GM12878 (cell line): ENCODE data around the gene TREML1. TPM values are rescaled to one million over a fixed set of nuclear protein-coding genes. Genes with fewer than 3 reads are reported as not detected.

Experiments used
- ATAC-seq: fragments of 200-7000 bp; cut with Tn5 transposase; 3 replicates; pipeline ENCODE4 v1.9.1; 2020; ENCODE audit warnings: mild to moderate bottlenecking, moderate library complexity
- BruUV-seq: library from RNA; stranded (reverse); fragments of 400-500 nt; replicated peaks from 2 replicates; lab custom pipeline; 2021; lab: Mats Ljungman, UMichigan
- CTCF ChIA-PET: fragments of 300-600 bp; sonication (Branson Sonifier 250); formaldehyde crosslinking; extraction: SDS; loops from one replicate; lab custom pipeline; 2021; ENCODE audit warnings: inconsistent platforms; lab: Yijun Ruan, JAX
- POLR2A ChIA-PET: fragments of 350-600 bp; formaldehyde crosslinking; extraction: SDS; loops from one replicate; lab custom pipeline; 2021; ENCODE audit warnings: inconsistent platforms; lab: Charles Lee
- RAD21 ChIA-PET: fragments of 300-600 bp; sonication (Branson Sonifier 250); formaldehyde crosslinking; loops from one replicate; lab custom pipeline; 2023; ENCODE audit warnings: antibody characterized with exemption; ENCODE audit not compliant: unreplicated experiment; lab: Charles Lee
- SMC1A ChIA-PET: fragments of 300-600 bp; sonication (Branson Sonifier 250); formaldehyde crosslinking; loops from one replicate; lab custom pipeline; 2023; ENCODE audit not compliant: unreplicated experiment, uncharacterized antibody; lab: Charles Lee
- DNase-seq: peaks from one replicate; pipeline ENCODE4 v3.0.0-alpha.2; 2011; ENCODE audit warnings: low read depth, low spot score
- FAIRE-seq: peaks from 3 replicates; lab custom pipeline; 2011; peaks lifted over from hg19 to GRCh38; lab: Jason Lieb, UNC
- H2AFZ ChIP-seq: 2 replicates; pipeline ENCODE4 v1.6.0; 2011; ENCODE audit warnings: low read depth, low read length, control low read depth; ENCODE audit not compliant: control insufficient read depth
- H3K27ac ChIP-seq: 2 replicates; pipeline ENCODE4 v1.5.1; 2011; ENCODE audit warnings: control low read depth; ENCODE audit not compliant: control insufficient read depth, insufficient read depth
- H3K27me3 ChIP-seq, 2 experiments: replicated peaks in 1 of 2; 2 replicates each; pipeline versions ENCODE4 v1.6.0 to v1.6.1; 2011; ENCODE audit warnings: low read length in 1 of 2; ENCODE audit not compliant: control insufficient read depth in 2 of 2, insufficient read depth in 2 of 2
- H3K36me3 ChIP-seq, 2 experiments: 2 replicates each; pipeline ENCODE4 v1.5.1; 2011; ENCODE audit warnings: low read length in 1 of 2; ENCODE audit not compliant: control insufficient read depth in 2 of 2, insufficient read depth in 2 of 2
- H3K4me1 ChIP-seq: 2 replicates; pipeline ENCODE4 v1.6.1; 2011; ENCODE audit warnings: mild to moderate bottlenecking, low read length, moderate library complexity, mixed read lengths; ENCODE audit not compliant: control insufficient read depth, insufficient read depth
- H3K4me2 ChIP-seq: 2 replicates; pipeline ENCODE4 v1.6.0; 2011; ENCODE audit warnings: control low read depth; ENCODE audit not compliant: control insufficient read depth, insufficient read depth
- H3K4me3 ChIP-seq: fragments of 200-600 bp; sonication (generic); 2 replicates; pipeline ENCODE4 v1.5.1; 2016
- H3K79me2 ChIP-seq: 2 replicates; pipeline ENCODE4 v1.6.0; 2011; ENCODE audit warnings: low read length; ENCODE audit not compliant: control insufficient read depth, insufficient read depth
- H3K9ac ChIP-seq: 2 replicates; pipeline ENCODE4 v1.8.0; 2011; ENCODE audit warnings: low read length, control low read depth, mixed read lengths; ENCODE audit not compliant: control insufficient read depth, insufficient read depth
- H3K9me3 ChIP-seq: replicated peaks from 3 replicates; pipeline ENCODE4 v1.5.1; 2011; ENCODE audit warnings: mild to moderate bottlenecking, low read length; ENCODE audit not compliant: control insufficient read depth, insufficient read depth
- H4K20me1 ChIP-seq: 2 replicates; pipeline ENCODE4 v1.6.0; 2011; ENCODE audit not compliant: control insufficient read depth, insufficient read depth
- BHLHE40 ChIP-seq, 2 experiments: fragments of 450-650 bp in 1 of 2; IDR thresholded peaks; 2 replicates each; pipeline ENCODE4 v1.6.1; 2011 to 2017; ENCODE audit warnings: low read depth in 2 of 2, borderline replicate concordance in 1 of 2, improper control_type of control experiment in 1 of 2, low read length in 1 of 2, mild to moderate bottlenecking in 1 of 2
- CHD4 ChIP-seq: fragments of 200-600 bp; sonication (generic); IDR thresholded peaks from 2 replicates; pipeline ENCODE4 v1.6.1; 2016; ENCODE audit warnings: mild to moderate bottlenecking
- ETV6 ChIP-seq, 2 experiments: fragments of 450-650 bp in 1 of 2; IDR thresholded peaks in 1 of 2; conservative IDR thresholded peaks in 1 of 2; 2 replicates each; pipeline ENCODE4 v1.6.1; 2014; ENCODE audit warnings: antibody characterized with exemption in 1 of 2, borderline replicate concordance in 1 of 2, low read depth in 1 of 2, mild to moderate bottlenecking in 1 of 2, moderate library complexity in 1 of 2
- FOXM1 ChIP-seq: IDR thresholded peaks from 2 replicates; pipeline ENCODE4 v1.6.1; 2012; ENCODE audit warnings: low read depth, mild to moderate bottlenecking, inconsistent platforms, low read length, moderate library complexity
- KDM1A ChIP-seq: fragments of 200-600 bp; sonication (generic); IDR thresholded peaks from 2 replicates; pipeline ENCODE4 v1.6.1; 2016; ENCODE audit warnings: borderline replicate concordance
- MXI1 ChIP-seq: fragments of 150-350 bp; IDR thresholded peaks from 2 replicates; pipeline ENCODE4 v1.6.1; 2011; ENCODE audit warnings: low read depth, mild to moderate bottlenecking, inconsistent platforms, low read length, improper control_type of control experiment
- NRF1 ChIP-seq: conservative IDR thresholded peaks from 2 replicates; pipeline ENCODE4 v1.6.1; 2011; ENCODE audit warnings: mild to moderate bottlenecking, low read depth, low read length, improper control_type of control experiment
- SPI1 ChIP-seq: IDR thresholded peaks from 2 replicates; pipeline ENCODE4 v1.6.1; 2011; ENCODE audit warnings: low read depth, mild to moderate bottlenecking, low read length, moderate library complexity, borderline replicate concordance; ENCODE audit not compliant: insufficient read depth
- SREBF1 ChIP-seq: IDR thresholded peaks from 2 replicates; pipeline ENCODE4 v1.6.1; 2012; ENCODE audit warnings: mild to moderate bottlenecking, low read length
- SUPT20H ChIP-seq: IDR thresholded peaks from 2 replicates; pipeline ENCODE4 v1.6.1; 2011; ENCODE audit warnings: low read depth, mild to moderate bottlenecking, low read length, moderate library complexity, borderline replicate concordance; ENCODE audit not compliant: control insufficient read depth
- YBX1 ChIP-seq: fragments of 450-650 bp; IDR thresholded peaks from 2 replicates; pipeline ENCODE4 v1.6.1; 2016; ENCODE audit warnings: antibody characterized with exemption
- ZBED1 ChIP-seq: IDR thresholded peaks from 2 replicates; pipeline ENCODE4 v1.6.1; 2016; ENCODE audit warnings: borderline replicate concordance
- ZNF592 ChIP-seq: fragments of 450-650 bp; IDR thresholded peaks from 2 replicates; pipeline ENCODE4 v1.6.1; 2017; ENCODE audit warnings: mild to moderate bottlenecking, moderate library complexity
- ZNF622 ChIP-seq: fragments of 450-650 bp; IDR thresholded peaks from 2 replicates; pipeline ENCODE4 v1.6.1; 2017; ENCODE audit warnings: mild to moderate bottlenecking, inconsistent platforms
- WGBS: methylation state at CpG from one replicate; pipeline ENCODE4 v1.1.6; 2016; ENCODE audit warnings: low lambda C conversion rate; ENCODE audit not compliant: insufficient replicate concordance, insufficient coverage; ENCODE audit errors: missing lambda C conversion rate; 5-methylcytosine and 5-hydroxymethylcytosine counted together
- in situ Hi-C: fragments of 300-500 bp; cut with MboI; formaldehyde crosslinking; loops from 9 replicates; pipeline ENCODE4 v1.14.3; 2018; ENCODE audit warnings: mixed read lengths
- intact Hi-C: fragments of 100-400 bp; cut with micrococcal nuclease; formaldehyde crosslinking; loops from one replicate; pipeline ENCODE4 v1.14.2; 2022; ENCODE audit not compliant: unreplicated experiment
- polyA plus RNA-seq, 11 experiments: library from polyadenylated mRNA; depleted of rRNA in 4 of 11; unstranded in 6 of 11; stranded (reverse) in 5 of 11; fragments of >200 nt; fragmentation: Nextera tagmentation in 4 of 11; fragmentation: Illumina TruSeq in 1 of 11; extraction: Ambion mirVana in 4 of 11; extraction: Trizol in 1 of 11; gene quantifications; 1 replicate in 1 of 11; 2 replicates in 10 of 11; pipeline versions ENCODE4 v1.2.1 to v1.2.3, GENCODE V29; 2011 to 2016; ENCODE audit warnings: inconsistent platforms in 2 of 11, missing spikeins in 2 of 11, low read depth in 1 of 11
- total RNA-seq, 4 experiments: library from RNA; depleted of rRNA in 3 of 4; stranded (reverse); fragments of >200 nt in 3 of 4; fragmentation: Illumina TruSeq in 1 of 4; extraction: Trizol in 1 of 4; gene quantifications; 2 replicates each; pipeline versions ENCODE4 v1.2.1 to v1.2.3, GENCODE V29; 2013 to 2021
- TF ChIP-seq, protein P1 (sequence below): fragments of 450-650 bp; IDR thresholded peaks from 2 replicates; pipeline ENCODE4 v1.6.1; 2018; ENCODE audit warnings: mild to moderate bottlenecking, low read depth, moderate library complexity; ENCODE audit not compliant: partially characterized antibody

TREML1 gene
- total and polyA plus RNA-seq, 10 of the 15 experiments (the other 5 are each of a cell fraction or from before 2014, with no cell fraction given) = 0.21 TPM; not detected in 9

DNA sequence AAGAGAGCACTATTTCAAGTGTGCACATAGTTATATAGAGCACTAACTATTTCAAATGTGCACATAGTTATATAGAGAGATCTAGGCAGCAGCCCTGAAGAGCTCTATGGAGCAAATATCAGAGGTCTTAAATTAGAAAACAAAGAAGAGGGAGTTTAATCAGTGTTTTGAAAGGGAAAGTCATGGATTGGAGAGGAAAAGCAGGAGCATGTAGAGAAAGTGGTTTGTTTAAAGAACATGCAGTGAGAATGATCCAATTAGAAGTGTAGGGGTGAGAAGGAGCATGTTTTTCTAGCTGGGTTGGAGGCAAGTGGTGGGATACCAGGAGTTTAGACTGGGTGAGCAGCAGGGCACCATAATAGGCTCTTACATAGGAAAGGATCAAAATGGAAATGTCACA, 17.2 kb downstream of the TREML1 start (continued):
- TF ChIP-seq ZNF592 = no peak
- TF ChIP-seq, protein P1, sequence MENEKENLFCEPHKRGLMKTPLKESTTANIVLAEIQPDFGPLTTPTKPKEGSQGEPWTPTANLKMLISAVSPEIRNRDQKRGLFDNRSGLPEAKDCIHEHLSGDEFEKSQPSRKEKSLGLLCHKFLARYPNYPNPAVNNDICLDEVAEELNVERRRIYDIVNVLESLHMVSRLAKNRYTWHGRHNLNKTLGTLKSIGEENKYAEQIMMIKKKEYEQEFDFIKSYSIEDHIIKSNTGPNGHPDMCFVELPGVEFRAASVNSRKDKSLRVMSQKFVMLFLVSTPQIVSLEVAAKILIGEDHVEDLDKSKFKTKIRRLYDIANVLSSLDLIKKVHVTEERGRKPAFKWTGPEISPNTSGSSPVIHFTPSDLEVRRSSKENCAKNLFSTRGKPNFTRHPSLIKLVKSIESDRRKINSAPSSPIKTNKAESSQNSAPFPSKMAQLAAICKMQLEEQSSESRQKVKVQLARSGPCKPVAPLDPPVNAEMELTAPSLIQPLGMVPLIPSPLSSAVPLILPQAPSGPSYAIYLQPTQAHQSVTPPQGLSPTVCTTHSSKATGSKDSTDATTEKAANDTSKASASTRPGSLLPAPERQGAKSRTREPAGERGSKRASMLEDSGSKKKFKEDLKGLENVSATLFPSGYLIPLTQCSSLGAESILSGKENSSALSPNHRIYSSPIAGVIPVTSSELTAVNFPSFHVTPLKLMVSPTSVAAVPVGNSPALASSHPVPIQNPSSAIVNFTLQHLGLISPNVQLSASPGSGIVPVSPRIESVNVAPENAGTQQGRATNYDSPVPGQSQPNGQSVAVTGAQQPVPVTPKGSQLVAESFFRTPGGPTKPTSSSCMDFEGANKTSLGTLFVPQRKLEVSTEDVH = no peak

DNA sequence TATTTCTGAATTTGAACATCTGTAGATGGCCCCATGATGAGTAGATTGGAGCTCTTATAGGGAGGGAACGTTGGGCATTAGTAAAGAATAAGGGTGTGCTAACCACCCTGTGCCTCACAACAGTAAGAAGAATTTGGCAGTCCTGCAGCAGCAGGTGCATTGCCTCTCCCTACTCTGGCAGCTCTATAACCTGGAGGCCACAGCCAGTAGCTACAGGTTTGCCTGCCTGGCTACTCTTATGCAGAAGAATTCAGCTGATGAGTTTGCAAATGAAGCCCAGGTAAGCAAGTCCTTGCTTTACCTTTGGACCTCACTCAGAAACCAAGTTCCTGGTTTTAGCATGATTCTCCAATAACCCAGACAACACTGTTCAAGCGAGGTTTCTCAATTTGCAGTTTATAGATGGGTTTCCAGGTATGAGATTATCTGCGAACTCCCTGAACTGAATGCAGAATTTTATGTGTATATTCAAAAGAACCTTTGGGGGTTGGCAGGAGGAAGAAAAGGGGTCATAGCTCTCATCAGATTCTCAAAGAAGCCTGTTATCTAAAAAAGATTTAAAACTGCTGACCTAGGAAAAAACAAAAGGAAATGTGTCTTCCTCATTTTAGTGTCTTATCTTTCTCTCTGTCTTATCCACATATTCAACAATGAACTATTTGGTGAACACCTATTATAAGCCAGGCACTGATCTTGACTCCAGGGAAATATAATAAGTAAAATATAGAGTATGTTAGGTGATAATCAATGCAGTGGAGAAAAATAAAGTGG, 18.9 kb downstream of the TREML1 start:
- Histone ChIP-seq H2AFZ (no peak overlapping the region), H3K27me3 (no peaks in the 10 kb centered on the region; a peak in 2 of 4 replicates), H3K4me2 (no peak overlapping the region), H4K20me1 (no peaks in the 10 kb centered on the region), H3K79me2 (no peaks in the 10 kb centered on the region), H3K4me3 (no peak overlapping the region), H3K36me3 (no peaks in the 10 kb centered on the region), H3K4me1 (no peaks in the 10 kb centered on the region), H3K9ac (no peak overlapping the region), H3K9me3 (no peaks in the 10 kb centered on the region), H3K27ac (no peak overlapping the region)
- in situ Hi-C loops (no loop called here), intact Hi-C loops (no loop called here)
- DNase-seq = no peak
- no peak for FAIRE-seq
- ChIA-PET RAD21 (no interaction called here), CTCF (interaction anchor here (0.7 kb wide), 1 partner anchor 9 kb away, joined by 3 read pairs; no protein-coding TSS in a partner anchor), SMC1A (no interaction called here), POLR2A (no interaction called here)
- ATAC-seq = no peak
- 31% methylated on average over 3 of the region's 3 CpGs for WGBS
- BruUV-seq = no TSS peak
- TF ChIP-seq BHLHE40 (IDR thresholded peaks at IDR 0.05; ENCODE audit: borderline replicate concordance in 1 of 2, low read depth in 2 of 2, low read length in 1 of 2) (no peak), CHD4 (no peak), SUPT20H (no peak), MXI1 (no peak), ZBED1 (no peak), ETV6 (conservative IDR thresholded peaks at IDR 0.05 in 1 of 2, IDR thresholded peaks at IDR 0.05 in 1 of 2; ENCODE audit: borderline replicate concordance in 1 of 2, low read depth in 1 of 2) (no peak), SPI1 (no peak), KDM1A (no peak), NRF1 (no peak), ZNF622 (no peak), SREBF1 (no peak), YBX1 (no peak), FOXM1 (no peak)
